RKO (cell line): ENCODE data around the gene LY9.
"Not testable (repeated sequence)": the region's sequence is repeated elsewhere in the genome, so short reads cannot be mapped to it uniquely, and the experiment has no call there.

Experiments
- DNase-seq: peaks from one replicate; pipeline ENCODE4 v3.0.0-alpha.2; 2016; ENCODE audit warnings: low spot score

Gene LY9

GRCh38 chr1:160774886-160775719, 20.9 kb upstream of the LY9 start:
- no peak for DNase-seq

- no peak for DNase-seq
These were observed 19.8 kb upstream of the LY9 start for GRCh38 chr1:160776178-160776577.

GRCh38 chr1:160777486-160778089, 18.4 kb upstream of the LY9 start:
- peak; percentile 32 for DNase-seq

GRCh38 chr1:160778976-160779375, 17.0 kb upstream of the LY9 start:
- DNase-seq: no peak

- peak; percentile 49 for DNase-seq
These were observed 16.2 kb upstream of the LY9 start for GRCh38 chr1:160779626-160780397.

- DNase-seq: no peak
These were observed 15.6 kb upstream of the LY9 start for GRCh38 chr1:160780398-160780755.

GRCh38 chr1:160781186-160781766, 14.7 kb upstream of the LY9 start:
- DNase-seq: no peak

- DNase-seq: no peak
These were observed 13.9 kb upstream of the LY9 start for GRCh38 chr1:160781914-160782689.

GRCh38 chr1:160782988-160783765, 12.8 kb upstream of the LY9 start:
- DNase-seq: not testable (repeated sequence)

GRCh38 chr1:160789051-160789701, 6.8 kb upstream of the LY9 start:
- DNase-seq: no peak

GRCh38 chr1:160789702-160790611, 6.0 kb upstream of the LY9 start:
- DNase-seq: no peak

- no peak for DNase-seq
These were observed 1.6 kb upstream of the LY9 start for GRCh38 chr1:160794376-160794775.

GRCh38 chr1:160797271-160797709, 1.3 kb downstream of the LY9 start:
- DNase-seq: no peak

GRCh38 chr1:160797861-160798273, 1.9 kb downstream of the LY9 start:
- no peak for DNase-seq

GRCh38 chr1:160798439-160798838, 2.5 kb downstream of the LY9 start:
- DNase-seq: no peak

- no peak for DNase-seq
These were observed 3.7 kb downstream of the LY9 start for GRCh38 chr1:160799641-160800040.

- DNase-seq: no peak
These were observed 4.2 kb downstream of the LY9 start for GRCh38 chr1:160800142-160800541.

GRCh38 chr1:160800645-160801408, 4.9 kb downstream of the LY9 start:
- no peak for DNase-seq
